GM12878 (cell line): ENCODE data around the gene SCGN. TPM values are rescaled to one million over a fixed set of nuclear protein-coding genes. Genes with fewer than 3 reads are reported as not detected.

ENCODE experiments used
- ATAC-seq: fragments of 200-7000 bp; cut with Tn5 transposase; 3 replicates; pipeline ENCODE4 v1.9.1; 2020; ENCODE audit warnings: mild to moderate bottlenecking, moderate library complexity
- BruUV-seq: library from RNA; stranded (reverse); fragments of 400-500 nt; replicated peaks from 2 replicates; lab custom pipeline; 2021; lab: Mats Ljungman, UMichigan
- CTCF ChIA-PET: fragments of 300-600 bp; sonication (Branson Sonifier 250); formaldehyde crosslinking; extraction: SDS; loops from one replicate; lab custom pipeline; 2021; ENCODE audit warnings: inconsistent platforms; lab: Yijun Ruan, JAX
- POLR2A ChIA-PET: fragments of 350-600 bp; formaldehyde crosslinking; extraction: SDS; loops from one replicate; lab custom pipeline; 2021; ENCODE audit warnings: inconsistent platforms; lab: Charles Lee
- RAD21 ChIA-PET: fragments of 300-600 bp; sonication (Branson Sonifier 250); formaldehyde crosslinking; loops from one replicate; lab custom pipeline; 2023; ENCODE audit warnings: antibody characterized with exemption; ENCODE audit not compliant: unreplicated experiment; lab: Charles Lee
- SMC1A ChIA-PET: fragments of 300-600 bp; sonication (Branson Sonifier 250); formaldehyde crosslinking; loops from one replicate; lab custom pipeline; 2023; ENCODE audit not compliant: unreplicated experiment, uncharacterized antibody; lab: Charles Lee
- DNase-seq: peaks from one replicate; pipeline ENCODE4 v3.0.0-alpha.2; 2011; ENCODE audit warnings: low read depth, low spot score
- FAIRE-seq: peaks from 3 replicates; lab custom pipeline; 2011; peaks lifted over from hg19 to GRCh38; lab: Jason Lieb, UNC
- H2AFZ ChIP-seq: 2 replicates; pipeline ENCODE4 v1.6.0; 2011; ENCODE audit warnings: low read depth, low read length, control low read depth; ENCODE audit not compliant: control insufficient read depth
- H3K27ac ChIP-seq: 2 replicates; pipeline ENCODE4 v1.5.1; 2011; ENCODE audit warnings: control low read depth; ENCODE audit not compliant: control insufficient read depth, insufficient read depth
- H3K27me3 ChIP-seq, 2 experiments: replicated peaks in 1 of 2; 2 replicates each; pipeline versions ENCODE4 v1.6.0 to v1.6.1; 2011; ENCODE audit warnings: low read length in 1 of 2; ENCODE audit not compliant: control insufficient read depth in 2 of 2, insufficient read depth in 2 of 2
- H3K36me3 ChIP-seq, 2 experiments: 2 replicates each; pipeline ENCODE4 v1.5.1; 2011; ENCODE audit warnings: low read length in 1 of 2; ENCODE audit not compliant: control insufficient read depth in 2 of 2, insufficient read depth in 2 of 2
- H3K4me1 ChIP-seq: 2 replicates; pipeline ENCODE4 v1.6.1; 2011; ENCODE audit warnings: mild to moderate bottlenecking, low read length, moderate library complexity, mixed read lengths; ENCODE audit not compliant: control insufficient read depth, insufficient read depth
- H3K4me2 ChIP-seq: 2 replicates; pipeline ENCODE4 v1.6.0; 2011; ENCODE audit warnings: control low read depth; ENCODE audit not compliant: control insufficient read depth, insufficient read depth
- H3K4me3 ChIP-seq: fragments of 200-600 bp; sonication (generic); 2 replicates; pipeline ENCODE4 v1.5.1; 2016
- H3K79me2 ChIP-seq: 2 replicates; pipeline ENCODE4 v1.6.0; 2011; ENCODE audit warnings: low read length; ENCODE audit not compliant: control insufficient read depth, insufficient read depth
- H3K9ac ChIP-seq: 2 replicates; pipeline ENCODE4 v1.8.0; 2011; ENCODE audit warnings: low read length, control low read depth, mixed read lengths; ENCODE audit not compliant: control insufficient read depth, insufficient read depth
- H3K9me3 ChIP-seq: replicated peaks from 3 replicates; pipeline ENCODE4 v1.5.1; 2011; ENCODE audit warnings: mild to moderate bottlenecking, low read length; ENCODE audit not compliant: control insufficient read depth, insufficient read depth
- H4K20me1 ChIP-seq: 2 replicates; pipeline ENCODE4 v1.6.0; 2011; ENCODE audit not compliant: control insufficient read depth, insufficient read depth
- EZH2 ChIP-seq: IDR thresholded peaks from 2 replicates; pipeline ENCODE4 v1.6.1; 2012; ENCODE audit warnings: low read depth, mild to moderate bottlenecking, control low read depth, inconsistent platforms, low read length, borderline replicate concordance; ENCODE audit not compliant: control insufficient read depth
- HSF1 ChIP-seq: fragments of 150-350 bp; IDR thresholded peaks from 2 replicates; pipeline ENCODE4 v1.6.1; 2014; ENCODE audit warnings: mild to moderate bottlenecking, low read depth, low read length
- KLF5 ChIP-seq: fragments of 450-650 bp; IDR thresholded peaks from 2 replicates; pipeline ENCODE4 v1.6.1; 2014; ENCODE audit warnings: mild to moderate bottlenecking; ENCODE audit not compliant: partially characterized antibody
- MEF2B ChIP-seq: fragments of 450-650 bp; IDR thresholded peaks from 2 replicates; pipeline ENCODE4 v1.6.1; 2018; ENCODE audit warnings: mild to moderate bottlenecking, moderate library complexity; ENCODE audit not compliant: partially characterized antibody, poor library complexity, severe bottlenecking
- NFIC ChIP-seq: IDR thresholded peaks from 2 replicates; pipeline ENCODE4 v1.6.1; 2012; ENCODE audit warnings: low read depth, mild to moderate bottlenecking, inconsistent platforms, low read length, moderate library complexity
- NFXL1 ChIP-seq: fragments of 450-650 bp; IDR thresholded peaks from 2 replicates; pipeline ENCODE4 v1.6.1; 2017; ENCODE audit warnings: antibody characterized with exemption, mild to moderate bottlenecking, borderline replicate concordance
- PAX8 ChIP-seq: fragments of 450-650 bp; IDR thresholded peaks from 2 replicates; pipeline ENCODE4 v1.6.1; 2017; ENCODE audit warnings: mild to moderate bottlenecking, moderate library complexity
- SKIL ChIP-seq: fragments of 450-650 bp; IDR thresholded peaks from 2 replicates; pipeline ENCODE4 v1.6.1; 2017; ENCODE audit warnings: mild to moderate bottlenecking, low read depth, inconsistent platforms; ENCODE audit not compliant: poor library complexity, severe bottlenecking
- SUZ12 ChIP-seq: fragments of 200-600 bp; sonication (generic); IDR thresholded peaks from one replicate; pipeline ENCODE4 v1.6.1; 2018; ENCODE audit warnings: antibody characterized with exemption, mild to moderate bottlenecking; ENCODE audit not compliant: unreplicated experiment
- YY1 ChIP-seq: IDR thresholded peaks from 2 replicates; pipeline ENCODE4 v1.6.1; 2011; ENCODE audit warnings: low read depth, mild to moderate bottlenecking, low read length
- ZNF217 ChIP-seq: fragments of 450-650 bp; IDR thresholded peaks from 2 replicates; pipeline ENCODE4 v1.6.1; 2017; ENCODE audit warnings: antibody characterized with exemption, mild to moderate bottlenecking
- ZZZ3 ChIP-seq: IDR thresholded peaks from 2 replicates; pipeline ENCODE4 v1.6.1; 2011; ENCODE audit warnings: low read depth; ENCODE audit not compliant: control insufficient read depth, insufficient read length
- whole genome bisulfite sequencing: methylation state at CpG from one replicate; pipeline ENCODE4 v1.1.6; 2016; ENCODE audit warnings: low lambda C conversion rate; ENCODE audit not compliant: insufficient replicate concordance, insufficient coverage; ENCODE audit errors: missing lambda C conversion rate; 5-methylcytosine and 5-hydroxymethylcytosine counted together
- in situ Hi-C: fragments of 300-500 bp; cut with MboI; formaldehyde crosslinking; loops from 9 replicates; pipeline ENCODE4 v1.14.3; 2018; ENCODE audit warnings: mixed read lengths
- intact Hi-C: fragments of 100-400 bp; cut with micrococcal nuclease; formaldehyde crosslinking; loops from one replicate; pipeline ENCODE4 v1.14.2; 2022; ENCODE audit not compliant: unreplicated experiment
- polyA plus RNA-seq, 11 experiments: library from polyadenylated mRNA; depleted of rRNA in 4 of 11; unstranded in 6 of 11; stranded (reverse) in 5 of 11; fragments of >200 nt; fragmentation: Nextera tagmentation in 4 of 11; fragmentation: Illumina TruSeq in 1 of 11; extraction: Ambion mirVana in 4 of 11; extraction: Trizol in 1 of 11; gene quantifications; 1 replicate in 1 of 11; 2 replicates in 10 of 11; pipeline versions ENCODE4 v1.2.1 to v1.2.3, GENCODE V29; 2011 to 2016; ENCODE audit warnings: inconsistent platforms in 2 of 11, missing spikeins in 2 of 11, low read depth in 1 of 11
- total RNA-seq, 4 experiments: library from RNA; depleted of rRNA in 3 of 4; stranded (reverse); fragments of >200 nt in 3 of 4; fragmentation: Illumina TruSeq in 1 of 4; extraction: Trizol in 1 of 4; gene quantifications; 2 replicates each; pipeline versions ENCODE4 v1.2.1 to v1.2.3, GENCODE V29; 2013 to 2021
- TF ChIP-seq, protein P1 (sequence below): fragments of 450-650 bp; IDR thresholded peaks from 2 replicates; pipeline ENCODE4 v1.6.1; 2017; ENCODE audit warnings: mild to moderate bottlenecking, moderate library complexity

SCGN gene
- total and polyA plus RNA-seq, 10 of the 15 experiments (the other 5 are each of a cell fraction or from before 2014, with no cell fraction given): not detected

DNA sequence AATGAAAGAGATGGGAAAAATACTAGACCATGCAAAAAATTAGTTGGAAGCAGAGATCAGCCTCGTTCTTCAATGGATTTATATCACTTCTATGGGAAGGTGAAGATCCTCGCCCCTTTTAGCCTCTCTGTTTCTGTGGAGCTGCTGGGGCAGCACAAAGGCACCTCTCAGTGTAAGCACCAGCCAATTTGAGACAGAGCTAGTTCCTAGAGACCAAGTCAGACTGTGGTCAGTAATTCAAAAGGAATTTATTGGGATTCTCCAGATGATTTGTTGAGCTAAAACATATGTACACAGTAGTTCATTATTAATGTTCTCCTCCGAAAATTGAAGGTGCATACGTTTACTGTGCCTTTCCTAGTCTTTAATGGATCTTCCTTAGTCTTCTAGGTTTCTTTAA, 42.4 kb downstream of the SCGN start:
- no peak for FAIRE-seq
- Histone ChIP-seq H3K4me2 (no peak overlapping the region), H3K4me3 (no peak overlapping the region), H3K9ac (no peak overlapping the region)
- WGBS: 0% methylated on average over 4 of the region's 4 CpGs
- POLR2A ChIA-PET: interaction anchor here (0.6 kb wide), 1 partner anchor 1338 kb away, joined by 3 read pairs; no protein-coding TSS in a partner anchor
- in situ Hi-C loops: no loop called here
- TF ChIP-seq SUZ12 (no peak), KLF5 (no peak), EZH2 (no peak), ZZZ3 (no peak), ZNF217 (no peak), PAX8 (no peak), YY1 (no peak), HSF1 (no peak), NFXL1 (no peak), NFIC (no peak), MEF2B (no peak), SKIL (no peak)
- TF ChIP-seq, protein P1, sequence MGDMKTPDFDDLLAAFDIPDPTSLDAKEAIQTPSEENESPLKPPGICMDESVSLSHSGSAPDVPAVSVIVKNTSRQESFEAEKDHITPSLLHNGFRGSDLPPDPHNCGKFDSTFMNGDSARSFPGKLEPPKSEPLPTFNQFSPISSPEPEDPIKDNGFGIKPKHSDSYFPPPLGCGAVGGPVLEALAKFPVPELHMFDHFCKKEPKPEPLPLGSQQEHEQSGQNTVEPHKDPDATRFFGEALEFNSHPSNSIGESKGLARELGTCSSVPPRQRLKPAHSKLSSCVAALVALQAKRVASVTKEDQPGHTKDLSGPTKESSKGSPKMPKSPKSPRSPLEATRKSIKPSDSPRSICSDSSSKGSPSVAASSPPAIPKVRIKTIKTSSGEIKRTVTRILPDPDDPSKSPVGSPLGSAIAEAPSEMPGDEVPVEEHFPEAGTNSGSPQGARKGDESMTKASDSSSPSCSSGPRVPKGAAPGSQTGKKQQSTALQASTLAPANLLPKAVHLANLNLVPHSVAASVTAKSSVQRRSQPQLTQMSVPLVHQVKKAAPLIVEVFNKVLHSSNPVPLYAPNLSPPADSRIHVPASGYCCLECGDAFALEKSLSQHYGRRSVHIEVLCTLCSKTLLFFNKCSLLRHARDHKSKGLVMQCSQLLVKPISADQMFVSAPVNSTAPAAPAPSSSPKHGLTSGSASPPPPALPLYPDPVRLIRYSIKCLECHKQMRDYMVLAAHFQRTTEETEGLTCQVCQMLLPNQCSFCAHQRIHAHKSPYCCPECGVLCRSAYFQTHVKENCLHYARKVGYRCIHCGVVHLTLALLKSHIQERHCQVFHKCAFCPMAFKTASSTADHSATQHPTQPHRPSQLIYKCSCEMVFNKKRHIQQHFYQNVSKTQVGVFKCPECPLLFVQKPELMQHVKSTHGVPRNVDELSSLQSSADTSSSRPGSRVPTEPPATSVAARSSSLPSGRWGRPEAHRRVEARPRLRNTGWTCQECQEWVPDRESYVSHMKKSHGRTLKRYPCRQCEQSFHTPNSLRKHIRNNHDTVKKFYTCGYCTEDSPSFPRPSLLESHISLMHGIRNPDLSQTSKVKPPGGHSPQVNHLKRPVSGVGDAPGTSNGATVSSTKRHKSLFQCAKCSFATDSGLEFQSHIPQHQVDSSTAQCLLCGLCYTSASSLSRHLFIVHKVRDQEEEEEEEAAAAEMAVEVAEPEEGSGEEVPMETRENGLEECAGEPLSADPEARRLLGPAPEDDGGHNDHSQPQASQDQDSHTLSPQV: no peak
- TF ChIP-seq, all 136 proteins: peak for 0
- H2AFZ ChIP-seq: no peak overlapping the region
- H3K79me2 ChIP-seq: no peaks in the 10 kb centered on the region
- no peaks in the 10 kb centered on the region for H3K36me3 ChIP-seq
- no peaks in the 10 kb centered on the region for H4K20me1 ChIP-seq
- no TSS peak for BruUV-seq
- CTCF ChIA-PET: interaction anchor here (1.3 to 1.5 kb wide), 3 partner anchors 10 to 24 kb away, joined by 3 to 9 read pairs (median 3); no protein-coding TSS in a partner anchor
- H3K27ac ChIP-seq: no peak overlapping the region
- ATAC-seq: no peak
- RAD21 ChIA-PET: no interaction called here
- no peaks in the 10 kb centered on the region for H3K4me1 ChIP-seq
- no peaks in the 10 kb centered on the region for H3K27me3 ChIP-seq
- intact Hi-C loops: no loop called here
- no peaks in the 10 kb centered on the region for H3K9me3 ChIP-seq
- DNase-seq: no peak
- SMC1A ChIA-PET: no interaction called here
